ENCODE data around the gene RNASE12. TPM values are rescaled to one million over a fixed set of nuclear protein-coding genes. Genes with fewer than 3 reads are reported as not detected.

RNASE12 gene
- total and polyA plus RNA-seq, 9 of the 15 experiments (the other 6 are each of a cell fraction or from before 2014, with no cell fraction given), result 0.24 TPM; not detected in 8

DNA sequence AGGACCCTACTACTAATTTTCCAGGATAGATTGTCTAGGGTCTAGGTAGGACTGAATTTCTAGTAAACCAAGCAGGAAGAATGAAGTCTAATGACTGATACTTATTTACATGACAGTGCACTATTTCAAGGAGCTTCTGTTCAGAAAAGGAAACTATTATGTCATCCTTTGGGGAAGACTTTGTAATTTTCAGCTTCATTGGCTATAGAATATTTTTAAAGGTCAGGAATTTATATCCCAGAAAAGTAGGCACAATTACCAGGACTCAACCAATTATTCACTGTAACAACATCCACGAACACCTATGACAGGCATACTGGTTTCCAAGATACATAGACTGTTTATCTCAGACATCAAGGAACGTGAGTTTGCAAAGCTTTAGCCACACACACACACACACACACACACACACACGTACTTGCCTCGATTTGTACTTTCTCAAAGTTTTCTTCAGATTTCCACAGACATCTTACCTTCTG lies 27.1 kb upstream of the RNASE12 start (continued):
- TF ChIP-seq FOXM1 (IDR thresholded peaks at IDR 0.05; ENCODE audit: low read depth) (no peak), FOXM1 (CRISPR knock-in tag; IDR thresholded peaks at IDR 0.05; ENCODE audit: low read depth) (no peak), NCOA1 (IDR thresholded peaks at IDR 0.05; ENCODE audit: low read depth) (no peak), EZH2 (IDR thresholded peaks at IDR 0.05; ENCODE audit: borderline replicate concordance, low read depth, low read length) (no peak), KAT8 (IDR thresholded peaks at IDR 0.05; ENCODE audit: low read depth) (no peak), ZC3H8 (IDR thresholded peaks at IDR 0.05) (no peak), DNMT1 (IDR thresholded peaks at IDR 0.05) (no peak), JUND (IDR thresholded peaks at IDR 0.05; ENCODE audit: borderline replicate concordance, low read depth, low read length) (0 out of 2 replicates have a peak, but pooled peaks have one; percentile 3), JUND (tag; IDR thresholded peaks at IDR 0.05; ENCODE audit: borderline replicate concordance, low read depth, low read length) (peak; percentile 81; the same call in 1 of the 3 replicates), TBP (optimal IDR thresholded peaks at IDR 0.05; ENCODE audit: low read depth, low read length) (no peak), FOSL1 (tag; conservative IDR thresholded peaks at IDR 0.05) (no peak), MCM2 (IDR thresholded peaks at IDR 0.05; ENCODE audit: low read depth) (no peak), YY1 (IDR thresholded peaks at IDR 0.05; ENCODE audit: borderline replicate concordance in 1 of 3, control insufficient read depth in 1 of 3, extremely low read depth in 1 of 3, insufficient read depth in 3 of 3, insufficient read length in 1 of 3, insufficient replicate concordance in 2 of 3, low read depth in 1 of 3, low read length in 2 of 3) (no peak), ZFPM2 (CRISPR knock-in tag; IDR thresholded peaks at IDR 0.05) (no peak), KLF16 (IDR thresholded peaks at IDR 0.05) (no peak), MTF1 (CRISPR knock-in tag; IDR thresholded peaks at IDR 0.05; ENCODE audit: borderline replicate concordance) (no peak), RHOXF2B (CRISPR knock-in tag; conservative IDR thresholded peaks at IDR 0.05) (no peak), RB1 (IDR thresholded peaks at IDR 0.05; ENCODE audit: low read depth) (no peak), FUS (optimal IDR thresholded peaks at IDR 0.05; ENCODE audit: low read depth, low read length) (no peak), HIVEP1 (CRISPR knock-in tag; IDR thresholded peaks at IDR 0.05) (no peak), ZNF551 (CRISPR knock-in tag; IDR thresholded peaks at IDR 0.05) (no peak), SMARCA5 (IDR thresholded peaks at IDR 0.05) (0 out of 2 replicates have a peak, but pooled peaks have one; percentile 28), PTRF (tag; IDR thresholded peaks at IDR 0.05) (no peak), NR4A1 (CRISPR knock-in tag; IDR thresholded peaks at IDR 0.05) (no peak), NR4A1 (tag; IDR thresholded peaks at IDR 0.05) (no peak)
- TF ChIP-seq, protein P1, sequence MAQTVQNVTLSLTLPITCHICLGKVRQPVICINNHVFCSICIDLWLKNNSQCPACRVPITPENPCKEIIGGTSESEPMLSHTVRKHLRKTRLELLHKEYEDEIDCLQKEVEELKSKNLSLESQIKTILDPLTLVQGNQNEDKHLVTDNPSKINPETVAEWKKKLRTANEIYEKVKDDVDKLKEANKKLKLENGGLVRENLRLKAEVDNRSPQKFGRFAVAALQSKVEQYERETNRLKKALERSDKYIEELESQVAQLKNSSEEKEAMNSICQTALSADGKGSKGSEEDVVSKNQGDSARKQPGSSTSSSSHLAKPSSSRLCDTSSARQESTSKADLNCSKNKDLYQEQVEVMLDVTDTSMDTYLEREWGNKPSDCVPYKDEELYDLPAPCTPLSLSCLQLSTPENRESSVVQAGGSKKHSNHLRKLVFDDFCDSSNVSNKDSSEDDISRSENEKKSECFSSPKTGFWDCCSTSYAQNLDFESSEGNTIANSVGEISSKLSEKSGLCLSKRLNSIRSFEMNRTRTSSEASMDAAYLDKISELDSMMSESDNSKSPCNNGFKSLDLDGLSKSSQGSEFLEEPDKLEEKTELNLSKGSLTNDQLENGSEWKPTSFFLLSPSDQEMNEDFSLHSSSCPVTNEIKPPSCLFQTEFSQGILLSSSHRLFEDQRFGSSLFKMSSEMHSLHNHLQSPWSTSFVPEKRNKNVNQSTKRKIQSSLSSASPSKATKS (CRISPR knock-in tag; IDR thresholded peaks at IDR 0.05), result no peak
- TF ChIP-seq, protein P2, sequence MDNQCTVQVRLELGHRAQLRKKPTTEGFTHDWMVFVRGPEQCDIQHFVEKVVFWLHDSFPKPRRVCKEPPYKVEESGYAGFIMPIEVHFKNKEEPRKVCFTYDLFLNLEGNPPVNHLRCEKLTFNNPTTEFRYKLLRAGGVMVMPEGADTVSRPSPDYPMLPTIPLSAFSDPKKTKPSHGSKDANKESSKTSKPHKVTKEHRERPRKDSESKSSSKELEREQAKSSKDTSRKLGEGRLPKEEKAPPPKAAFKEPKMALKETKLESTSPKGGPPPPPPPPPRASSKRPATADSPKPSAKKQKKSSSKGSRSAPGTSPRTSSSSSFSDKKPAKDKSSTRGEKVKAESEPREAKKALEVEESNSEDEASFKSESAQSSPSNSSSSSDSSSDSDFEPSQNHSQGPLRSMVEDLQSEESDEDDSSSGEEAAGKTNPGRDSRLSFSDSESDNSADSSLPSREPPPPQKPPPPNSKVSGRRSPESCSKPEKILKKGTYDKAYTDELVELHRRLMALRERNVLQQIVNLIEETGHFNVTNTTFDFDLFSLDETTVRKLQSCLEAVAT (IDR thresholded peaks at IDR 0.05), result no peak
- TF ChIP-seq, protein P3, sequence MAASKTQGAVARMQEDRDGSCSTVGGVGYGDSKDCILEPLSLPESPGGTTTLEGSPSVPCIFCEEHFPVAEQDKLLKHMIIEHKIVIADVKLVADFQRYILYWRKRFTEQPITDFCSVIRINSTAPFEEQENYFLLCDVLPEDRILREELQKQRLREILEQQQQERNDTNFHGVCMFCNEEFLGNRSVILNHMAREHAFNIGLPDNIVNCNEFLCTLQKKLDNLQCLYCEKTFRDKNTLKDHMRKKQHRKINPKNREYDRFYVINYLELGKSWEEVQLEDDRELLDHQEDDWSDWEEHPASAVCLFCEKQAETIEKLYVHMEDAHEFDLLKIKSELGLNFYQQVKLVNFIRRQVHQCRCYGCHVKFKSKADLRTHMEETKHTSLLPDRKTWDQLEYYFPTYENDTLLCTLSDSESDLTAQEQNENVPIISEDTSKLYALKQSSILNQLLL (CRISPR knock-in tag; IDR thresholded peaks at IDR 0.05; ENCODE audit: borderline replicate concordance), result no peak

Data from K562 (cell line).